ENCODE results near the gene SLC6A3. TPM values are rescaled to one million over a fixed set of nuclear protein-coding genes. Genes with fewer than 3 reads are reported as not detected.

The SLC6A3 gene
- polyA plus RNA-seq (ENCODE audit: insufficient read length in 3 of 3) = under 1 TPM; 0.41 to 0.72 (median 0.47) TPM

GRCh38 chr5:1445313-1445688 is at the start of gene SLC6A3:
Gene SLC6A3, minus strand, starts transcription at chr5:1445440. Its CDS starts 2,243 bp downstream, at chr5:1443197.
- DNase-seq (ENCODE audit: low read depth in 3 of 3, low spot score in 2 of 3) = peak in 1 of 3 donors; percentile 7

- DNase-seq (ENCODE audit: low read depth in 3 of 3, low spot score in 2 of 3) = no peak
These were observed 48.7 kb upstream of the SLC6A3 start for GRCh38 chr5:1493941-1494340.

- DNase-seq (ENCODE audit: low read depth in 3 of 3, low spot score in 2 of 3) = no peak
These were observed 48.2 kb upstream of the SLC6A3 start for GRCh38 chr5:1493413-1493812.

GRCh38 chr5:1492757-1493156 is 47.5 kb upstream of the SLC6A3 start:
- no peak for DNase-seq (ENCODE audit: low read depth in 3 of 3, low spot score in 2 of 3)

DNA sequence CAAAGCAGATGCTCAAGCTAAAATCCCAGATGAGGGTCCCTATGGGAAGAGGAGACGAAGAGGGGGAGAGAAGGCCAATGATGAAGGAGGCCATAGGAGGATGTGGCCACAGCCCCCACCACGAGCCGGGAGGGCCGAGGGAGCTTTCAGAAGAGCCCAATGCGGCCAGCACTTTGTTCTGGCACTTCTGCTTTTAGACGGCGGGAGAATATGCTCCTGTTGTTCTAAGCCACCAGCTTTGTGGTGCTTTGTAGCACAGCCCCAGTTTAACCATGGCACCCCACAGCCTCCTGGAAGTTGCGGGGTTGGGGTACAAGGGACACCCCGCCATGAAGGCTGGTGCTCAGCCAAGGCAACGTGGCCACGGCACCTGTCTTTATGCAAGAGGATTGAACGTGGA is 45.1 kb upstream of the SLC6A3 start:
- no peak for DNase-seq (ENCODE audit: low read depth in 3 of 3, low spot score in 2 of 3)

DNA sequence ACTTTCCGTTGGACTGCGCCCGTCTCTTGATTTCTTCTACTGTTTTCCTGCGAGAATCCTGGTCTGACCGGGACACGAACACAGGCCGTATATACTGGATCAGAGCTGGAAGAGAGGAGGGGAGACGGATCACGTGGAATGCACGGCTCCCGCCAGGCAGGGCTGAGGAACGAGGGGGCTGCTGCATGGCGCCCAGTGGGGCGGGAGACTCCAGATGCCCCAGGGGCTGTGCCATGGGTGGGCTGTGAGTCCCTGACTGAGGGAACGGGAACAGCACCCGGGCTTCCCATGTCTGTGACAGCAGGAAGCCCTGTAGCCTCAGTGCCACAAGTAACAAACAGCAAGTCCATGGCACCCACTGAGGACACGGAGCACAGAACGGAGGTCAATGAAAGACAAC is 44.5 kb upstream of the SLC6A3 start:
- no peak for DNase-seq (ENCODE audit: low read depth in 3 of 3, low spot score in 2 of 3)

DNA sequence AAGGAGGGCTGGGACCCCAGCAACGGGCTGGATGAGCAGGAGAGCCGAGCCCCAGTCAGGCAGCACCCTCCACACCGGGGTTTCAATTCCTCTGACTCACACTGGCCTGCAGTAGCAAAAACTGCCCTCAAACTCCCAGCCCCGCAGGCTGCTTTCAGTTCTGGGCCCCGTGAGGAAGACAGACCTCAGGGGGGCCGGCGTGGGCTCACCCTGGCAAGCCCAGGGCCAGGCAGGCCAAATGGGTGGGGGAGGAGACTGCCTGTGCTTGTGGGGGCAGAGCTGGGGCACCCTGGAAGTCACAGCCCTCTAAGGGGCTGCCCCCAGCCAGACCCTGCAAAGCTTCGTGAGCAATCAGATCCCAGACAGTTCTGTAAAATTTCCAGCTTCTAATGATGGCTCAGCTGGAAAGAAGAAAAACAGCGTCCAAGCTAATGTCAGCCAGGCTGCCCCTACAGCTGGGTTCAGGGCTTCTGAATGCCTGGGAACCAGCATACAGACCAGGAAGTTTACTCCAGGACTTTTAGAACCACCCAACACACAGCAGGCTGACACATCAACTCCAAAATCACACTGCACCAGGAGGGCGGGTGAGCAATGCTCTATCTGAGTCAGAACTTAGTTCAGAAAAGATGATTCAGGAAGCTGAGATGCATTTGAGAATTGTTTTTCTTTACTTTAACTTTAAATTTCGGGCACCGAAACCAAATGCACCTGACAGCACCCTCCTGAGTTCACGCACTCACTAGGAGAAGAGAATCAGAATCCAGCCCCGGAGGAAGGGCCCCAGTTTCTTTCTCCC is 43.8 kb upstream of the SLC6A3 start:
- no peak for DNase-seq (ENCODE audit: low read depth in 3 of 3, low spot score in 2 of 3)

GRCh38 chr5:1487079-1487764 is 42.0 kb upstream of the SLC6A3 start:
- DNase-seq (ENCODE audit: low read depth in 3 of 3, low spot score in 2 of 3) = no peak

DNA sequence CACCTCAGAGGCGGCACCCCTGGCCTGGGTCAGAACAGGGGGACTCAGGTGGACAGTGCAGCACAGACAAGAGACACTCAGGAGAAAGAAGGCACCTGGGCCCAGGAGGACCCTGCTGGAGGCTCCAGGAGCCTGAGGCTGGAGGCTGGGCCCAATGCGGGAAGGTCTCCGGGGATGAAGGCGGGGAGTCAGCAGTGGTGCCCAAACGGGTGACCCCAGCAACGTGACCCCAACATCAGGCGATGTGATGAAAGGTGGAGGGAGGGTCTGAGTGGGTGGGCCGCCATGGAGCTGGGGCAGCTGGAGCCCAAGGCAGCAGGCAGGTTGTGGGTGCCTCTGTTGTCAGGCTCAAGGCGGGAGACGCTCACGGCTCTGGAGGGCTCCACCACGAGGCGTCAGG is 41.0 kb upstream of the SLC6A3 start:
- no peak for DNase-seq (ENCODE audit: low read depth in 3 of 3, low spot score in 2 of 3)

GRCh38 chr5:1485579-1486118 is 40.4 kb upstream of the SLC6A3 start:
- DNase-seq (ENCODE audit: low read depth in 3 of 3, low spot score in 2 of 3) = no peak

- no peak for DNase-seq (ENCODE audit: low read depth in 3 of 3, low spot score in 2 of 3)
These were observed 39.7 kb upstream of the SLC6A3 start for GRCh38 chr5:1484730-1485578.

- DNase-seq (ENCODE audit: low read depth in 3 of 3, low spot score in 2 of 3) = no peak
These were observed 38.9 kb upstream of the SLC6A3 start for GRCh38 chr5:1483856-1484729.

GRCh38 chr5:1483064-1483463 is 37.8 kb upstream of the SLC6A3 start:
- no peak for DNase-seq (ENCODE audit: low read depth in 3 of 3, low spot score in 2 of 3)

- DNase-seq (ENCODE audit: low read depth in 3 of 3, low spot score in 2 of 3) = no peak
These were observed 36.7 kb upstream of the SLC6A3 start for GRCh38 chr5:1481959-1482331.

DNA sequence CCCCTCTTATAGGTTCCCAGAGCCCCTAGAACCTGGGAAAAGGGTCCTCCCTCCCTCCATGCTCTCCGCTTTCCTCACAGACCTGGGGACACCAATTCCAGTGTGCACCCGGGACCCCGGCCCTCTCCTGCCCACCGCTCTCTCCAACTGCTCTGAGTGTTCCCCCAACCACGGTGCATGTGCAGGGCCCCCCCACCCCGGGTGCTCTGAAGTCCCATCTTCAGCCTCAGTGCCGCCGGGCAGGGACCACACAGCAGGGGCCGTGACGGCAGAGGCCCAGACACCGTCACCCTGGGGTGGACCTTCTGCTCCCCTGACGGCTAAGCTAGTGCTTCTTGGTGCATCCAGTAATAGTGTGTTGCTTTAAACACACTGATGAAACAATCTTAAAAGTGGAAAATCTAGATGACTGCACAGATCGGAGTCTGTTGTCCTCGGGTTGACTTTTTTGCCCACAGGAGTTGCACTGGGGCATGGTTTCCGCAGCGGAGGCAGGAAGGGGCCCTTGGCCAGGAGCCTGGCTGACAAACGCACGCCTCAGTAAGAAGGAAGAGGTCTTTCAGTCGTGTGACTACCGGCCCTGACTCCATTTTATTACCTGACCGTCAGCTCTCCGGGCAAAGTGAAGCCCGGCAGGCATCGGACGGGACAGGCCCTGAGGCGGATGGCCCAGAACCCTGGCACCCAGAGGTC is 36.2 kb upstream of the SLC6A3 start:
- no peak for DNase-seq (ENCODE audit: low read depth in 3 of 3, low spot score in 2 of 3)

DNA sequence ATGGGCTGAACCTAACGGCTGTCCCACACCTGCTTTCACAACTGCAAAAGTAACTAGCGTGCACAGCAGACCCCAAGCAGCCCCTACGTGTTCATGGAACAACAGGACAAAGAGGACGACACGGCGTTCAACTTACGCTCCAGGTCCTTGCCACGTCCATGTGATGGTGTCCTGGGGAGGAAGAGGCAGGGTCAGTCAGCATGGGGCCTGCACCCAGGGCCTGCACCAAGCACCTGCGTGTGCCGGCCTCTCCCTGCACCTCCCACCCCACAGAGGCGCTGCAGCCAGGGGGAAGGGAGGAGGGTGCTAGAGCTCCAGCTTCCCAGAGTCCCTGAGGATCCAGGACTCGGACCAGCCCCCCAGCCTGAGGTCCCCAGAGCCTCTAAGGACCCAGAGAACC is 35.6 kb upstream of the SLC6A3 start:
- DNase-seq (ENCODE audit: low read depth in 3 of 3, low spot score in 2 of 3) = no peak

DNA sequence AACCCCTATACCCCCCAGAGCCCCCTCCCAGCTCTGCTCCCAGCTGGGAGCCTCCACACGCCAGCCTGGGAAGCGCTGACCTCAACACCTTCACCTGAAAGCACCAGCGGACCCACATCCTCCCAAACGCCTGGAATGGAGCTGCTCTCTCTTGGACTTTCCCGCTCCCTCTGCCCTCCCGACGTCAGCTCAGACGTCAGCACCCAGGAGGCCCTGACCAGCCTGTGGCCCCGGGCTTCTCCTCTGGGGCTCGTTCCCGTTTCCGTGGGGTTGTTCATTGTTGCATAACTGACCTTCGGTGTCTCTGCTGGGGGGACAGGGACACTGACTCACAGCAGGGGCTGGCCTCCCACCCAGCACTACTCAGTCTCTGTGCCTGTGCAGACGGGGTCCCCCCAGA is 35.0 kb upstream of the SLC6A3 start:
- no peak for DNase-seq (ENCODE audit: low read depth in 3 of 3, low spot score in 2 of 3)

GRCh38 chr5:1479581-1480188 is 34.4 kb upstream of the SLC6A3 start:
- DNase-seq (ENCODE audit: low read depth in 3 of 3, low spot score in 2 of 3) = no peak

GRCh38 chr5:1479066-1479465 is 33.8 kb upstream of the SLC6A3 start:
- no peak for DNase-seq (ENCODE audit: low read depth in 3 of 3, low spot score in 2 of 3)

Measured in right renal cortex interstitium (tissue), 3 donors.